Natural killer cell (primary cell): Measurements from ENCODE around the gene OAT. TPM values are rescaled to one million over a fixed set of nuclear protein-coding genes. Genes with fewer than 3 reads are reported as not detected.

ENCODE experiments used
- ATAC-seq, 3 donors: fragments of 150-1000 bp in 2 of 3; fragments of 200-7000 bp in 1 of 3; cut with Tn5 transposase; 1 replicate in 1 of 3; 2 replicates in 2 of 3; pipeline ENCODE4 v1.10.0; 2021; ENCODE audit warnings: mild to moderate bottlenecking in 2 of 3, moderate library complexity in 2 of 3
- DNase-seq, 2 donors: peaks; one replicate each; pipeline versions ENCODE4 v3.0.0 to v3.0.0-alpha.2; 2013 to 2021; ENCODE audit warnings: mixed read lengths in 1 of 2
- H3K27ac ChIP-seq: one replicate; pipeline ENCODE4 v1.5.1; 2013; ENCODE audit warnings: mild to moderate bottlenecking, low read length
- H3K27me3 ChIP-seq: one replicate; pipeline ENCODE4 v1.6.1; 2013; ENCODE audit warnings: low read length; ENCODE audit not compliant: control insufficient read depth, insufficient read depth
- H3K36me3 ChIP-seq: one replicate; pipeline ENCODE4 v1.6.1; 2013; ENCODE audit warnings: low read length; ENCODE audit not compliant: control insufficient read depth, insufficient read depth
- H3K4me1 ChIP-seq: one replicate; pipeline ENCODE4 v1.6.1; 2013; ENCODE audit warnings: low read length; ENCODE audit not compliant: control insufficient read depth, insufficient read depth
- H3K4me3 ChIP-seq: one replicate; pipeline ENCODE4 v1.5.1; 2013; ENCODE audit warnings: low read length
- H3K9me3 ChIP-seq: one replicate; pipeline ENCODE4 v1.6.1; 2013; ENCODE audit warnings: low read length; ENCODE audit not compliant: control insufficient read depth, insufficient read depth
- H3K27ac Mint-ChIP-seq, 2 donors: one replicate each; pipeline ENCODE4 v1.8.0; 2022; ENCODE audit warnings: mild to moderate bottlenecking in 2 of 2, mixed read lengths in 2 of 2, moderate library complexity in 1 of 2
- H3K27me3 Mint-ChIP-seq, 2 donors: one replicate each; pipeline ENCODE4 v1.8.0; 2022; ENCODE audit warnings: low read depth in 2 of 2, mixed read lengths in 2 of 2
- H3K36me3 Mint-ChIP-seq: one replicate; pipeline ENCODE4 v1.8.0; 2022; ENCODE audit warnings: mixed read lengths
- H3K4me1 Mint-ChIP-seq, 2 donors: one replicate each; pipeline ENCODE4 v1.8.0; 2022; ENCODE audit warnings: mixed read lengths in 2 of 2
- H3K4me3 Mint-ChIP-seq: one replicate; pipeline ENCODE4 v1.8.0; 2022; ENCODE audit warnings: mild to moderate bottlenecking, moderate library complexity, mixed read lengths
- H3K9me3 Mint-ChIP-seq, 2 donors: one replicate each; pipeline ENCODE4 v1.8.0; 2022; ENCODE audit warnings: mixed read lengths in 2 of 2
- WGBS: methylation state at CpG from one replicate; pipeline ENCODE4 v1.1.7; 2013; ENCODE audit warnings: missing lambda C conversion rate; ENCODE audit not compliant: insufficient coverage; 5-methylcytosine and 5-hydroxymethylcytosine counted together
- intact Hi-C: fragments of 100-400 bp; cut with micrococcal nuclease; formaldehyde crosslinking; loops from one replicate; pipeline ENCODE4 v1.14.2; 2022
- total RNA-seq, 4 donors: library from RNA; stranded (reverse); fragments of 120-200 nt in 1 of 4; gene quantifications; one replicate each; pipeline versions ENCODE4 v1.2.3 to v1.2.4, GENCODE V29; 2013 to 2022
- TF ChIP-seq, protein P1 (sequence below): fragments of 200-600 bp; IDR thresholded peaks from one replicate; pipeline ENCODE4 v1.8.0; 2022; ENCODE audit warnings: antibody characterized with exemption

Gene OAT
- total RNA-seq, 3 donors from 2014 or later (not counting 1 experiment from before 2014, with no cell fraction given): 35.8 to 60.9 (median 48.4) TPM

DNA sequence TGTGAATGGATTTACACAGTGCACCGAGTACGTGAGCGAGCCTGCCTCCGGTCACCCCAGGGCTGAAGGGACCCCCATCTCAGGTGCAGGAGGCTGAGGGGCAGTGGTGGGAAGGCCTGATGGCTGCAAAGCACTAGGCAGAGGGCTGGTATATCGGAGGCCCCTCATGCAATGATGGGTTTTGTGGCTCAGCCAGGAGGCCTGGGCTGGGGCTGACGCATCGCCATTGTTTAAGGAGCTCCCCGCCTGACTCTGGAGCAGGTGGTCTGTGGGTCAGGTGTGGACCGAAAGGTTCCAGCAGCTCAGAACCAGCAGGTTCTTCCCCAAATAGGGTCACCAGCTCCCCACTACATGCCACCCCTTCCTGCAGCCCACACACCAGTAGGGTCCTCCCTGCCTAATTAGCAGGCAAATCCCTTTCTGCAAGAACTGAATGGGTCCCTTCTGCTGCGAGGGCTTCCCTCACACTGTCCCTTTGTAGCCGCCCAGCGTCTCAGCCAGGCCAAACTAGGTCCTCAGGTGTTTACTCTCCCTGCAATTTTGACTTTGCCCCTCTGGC lies 33.0 kb downstream of the OAT start:
- no peak overlapping the region for H3K27ac ChIP-seq
- Mint-ChIP-seq H3K27me3 (peaks cover 19 to 25% of the 10 kb centered on the region in 2 donors), H3K4me1 (peaks cover 0 to 2% of the 10 kb centered on the region in 2 donors), H3K4me3 (no peak overlapping the region), H3K9me3 (no peaks in the 10 kb centered on the region), H3K36me3 (no peaks in the 10 kb centered on the region), H3K27ac (no peak overlapping the region)
- H3K4me3 ChIP-seq: no peak overlapping the region
- ATAC-seq (no peak), DNase-seq (no peak)
- peaks cover 5% of the 10 kb centered on the region for H3K27me3 ChIP-seq
- TF ChIP-seq, protein P1, sequence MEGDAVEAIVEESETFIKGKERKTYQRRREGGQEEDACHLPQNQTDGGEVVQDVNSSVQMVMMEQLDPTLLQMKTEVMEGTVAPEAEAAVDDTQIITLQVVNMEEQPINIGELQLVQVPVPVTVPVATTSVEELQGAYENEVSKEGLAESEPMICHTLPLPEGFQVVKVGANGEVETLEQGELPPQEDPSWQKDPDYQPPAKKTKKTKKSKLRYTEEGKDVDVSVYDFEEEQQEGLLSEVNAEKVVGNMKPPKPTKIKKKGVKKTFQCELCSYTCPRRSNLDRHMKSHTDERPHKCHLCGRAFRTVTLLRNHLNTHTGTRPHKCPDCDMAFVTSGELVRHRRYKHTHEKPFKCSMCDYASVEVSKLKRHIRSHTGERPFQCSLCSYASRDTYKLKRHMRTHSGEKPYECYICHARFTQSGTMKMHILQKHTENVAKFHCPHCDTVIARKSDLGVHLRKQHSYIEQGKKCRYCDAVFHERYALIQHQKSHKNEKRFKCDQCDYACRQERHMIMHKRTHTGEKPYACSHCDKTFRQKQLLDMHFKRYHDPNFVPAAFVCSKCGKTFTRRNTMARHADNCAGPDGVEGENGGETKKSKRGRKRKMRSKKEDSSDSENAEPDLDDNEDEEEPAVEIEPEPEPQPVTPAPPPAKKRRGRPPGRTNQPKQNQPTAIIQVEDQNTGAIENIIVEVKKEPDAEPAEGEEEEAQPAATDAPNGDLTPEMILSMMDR: no peak
- H3K4me1 ChIP-seq: peaks cover 13% of the 10 kb centered on the region
- intact Hi-C loops: no loop called here
- no peaks in the 10 kb centered on the region for H3K9me3 ChIP-seq
- no peaks in the 10 kb centered on the region for H3K36me3 ChIP-seq
- 91% methylated on average over 12 of the region's 12 CpGs for WGBS

DNA sequence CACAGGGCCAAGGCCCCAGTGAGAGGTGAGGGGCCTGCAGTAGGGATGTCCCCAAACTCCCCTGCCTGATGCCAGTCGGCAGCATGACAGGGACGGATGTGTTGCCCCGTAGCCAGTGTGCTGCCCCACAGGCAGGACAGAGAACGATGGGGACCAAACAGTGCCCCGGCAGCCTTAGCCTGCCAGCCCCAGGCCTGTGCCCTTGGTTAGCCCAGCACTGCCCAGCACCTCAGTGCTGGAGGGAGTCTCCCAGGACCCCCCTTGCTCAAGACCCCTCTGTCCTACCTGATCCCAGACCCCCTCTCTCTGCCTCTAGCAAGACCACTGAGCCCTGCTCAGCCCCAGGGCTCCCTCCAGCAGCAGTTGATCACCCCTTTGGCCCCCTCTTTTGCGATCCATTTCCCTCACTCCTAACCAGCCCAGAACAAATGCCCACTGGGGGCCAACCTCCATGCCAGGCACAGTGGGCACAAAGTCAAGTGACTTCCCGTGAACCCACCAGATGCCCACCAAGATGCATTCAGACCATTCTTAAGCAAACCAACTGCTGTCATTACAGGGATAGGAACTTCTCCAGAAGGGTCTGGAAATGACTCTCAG lies 34.0 kb downstream of the OAT start:
- H3K27me3 ChIP-seq: peaks cover 11% of the 10 kb centered on the region
- Mint-ChIP-seq H3K4me1 (peaks cover 0 to 5% of the 10 kb centered on the region in 2 donors), H3K27me3 (peaks cover 29 to 35% of the 10 kb centered on the region in 2 donors), H3K9me3 (no peaks in the 10 kb centered on the region), H3K27ac (no peak overlapping the region), H3K4me3 (no peak overlapping the region), H3K36me3 (no peaks in the 10 kb centered on the region)
- DNase-seq (no peak), ATAC-seq (no peak)
- no peaks in the 10 kb centered on the region for H3K9me3 ChIP-seq
- WGBS: 92% methylated on average over 7 of the region's 7 CpGs
- intact Hi-C loops: no loop called here
- H3K27ac ChIP-seq: no peak overlapping the region
- H3K4me3 ChIP-seq: no peak overlapping the region
- peaks cover 12% of the 10 kb centered on the region for H3K4me1 ChIP-seq
- H3K36me3 ChIP-seq: no peaks in the 10 kb centered on the region
- TF ChIP-seq, protein P1: no peak

DNA sequence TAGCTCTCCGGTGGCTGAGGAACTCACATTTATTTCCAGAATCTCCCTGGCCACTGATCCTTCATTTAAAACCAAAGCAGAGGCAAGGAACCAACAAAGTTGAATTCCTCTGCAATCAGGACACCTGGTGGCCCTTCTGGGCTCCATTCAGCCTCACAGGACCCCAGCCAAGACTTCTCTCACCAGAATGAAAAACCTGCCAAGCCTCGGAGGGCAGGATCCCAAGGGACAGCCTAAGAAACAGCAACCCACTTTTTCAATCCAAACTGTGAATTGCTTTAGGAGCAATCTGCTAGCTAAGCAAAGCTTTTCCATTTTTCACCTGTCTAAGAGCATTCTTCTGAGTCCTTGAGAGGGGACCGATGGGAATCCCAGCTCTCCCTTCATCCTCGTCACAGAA lies 34.6 kb downstream of the OAT start:
- Histone ChIP-seq H3K4me1 (peaks cover 7% of the 10 kb centered on the region), H3K36me3 (no peaks in the 10 kb centered on the region), H3K27ac (no peak overlapping the region), H3K4me3 (no peak overlapping the region), H3K27me3 (peaks cover 11% of the 10 kb centered on the region), H3K9me3 (no peaks in the 10 kb centered on the region)
- intact Hi-C loops: no loop called here
- Mint-ChIP-seq H3K4me1 (peaks cover 0 to 5% of the 10 kb centered on the region in 2 donors), H3K27ac (no peak overlapping the region), H3K36me3 (no peaks in the 10 kb centered on the region), H3K27me3 (peaks cover 29 to 35% of the 10 kb centered on the region in 2 donors), H3K9me3 (no peaks in the 10 kb centered on the region), H3K4me3 (no peak overlapping the region)
- DNase-seq: no peak
- WGBS: 69% methylated on average over 4 of the region's 4 CpGs
- no peak for ATAC-seq
- TF ChIP-seq, protein P1: no peak

DNA sequence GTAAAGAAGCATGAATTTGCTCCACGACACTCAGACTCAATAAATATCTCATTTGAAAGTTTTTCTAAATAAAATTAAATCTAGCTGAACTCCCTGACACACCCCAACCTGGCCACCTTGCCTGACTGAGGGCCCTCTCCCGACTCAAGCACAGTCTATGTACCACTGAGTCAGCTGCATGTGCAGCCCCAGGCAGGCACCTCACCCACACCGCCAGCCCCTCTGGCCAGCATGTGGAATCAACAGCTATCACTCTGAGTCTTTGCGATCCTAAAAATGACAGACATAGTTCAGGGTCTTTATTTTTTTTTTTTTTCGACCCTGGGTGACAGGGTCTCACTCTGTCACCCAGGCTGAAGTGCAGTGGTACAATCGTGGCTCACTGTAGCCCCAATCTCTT lies 35.2 kb downstream of the OAT start:
- H3K4me1 Mint-ChIP-seq: peaks cover 0 to 5% of the 10 kb centered on the region in 2 donors
- no peaks in the 10 kb centered on the region for H3K9me3 Mint-ChIP-seq
- H3K4me3 Mint-ChIP-seq: no peak overlapping the region
- ATAC-seq (no peak), DNase-seq (no peak)
- intact Hi-C loops: no loop called here
- Histone ChIP-seq H3K4me1 (peaks cover 2% of the 10 kb centered on the region), H3K4me3 (no peak overlapping the region), H3K27ac (no peak overlapping the region), H3K36me3 (no peaks in the 10 kb centered on the region), H3K9me3 (no peaks in the 10 kb centered on the region), H3K27me3 (peaks cover 11% of the 10 kb centered on the region)
- no peaks in the 10 kb centered on the region for H3K36me3 Mint-ChIP-seq
- H3K27ac Mint-ChIP-seq: no peak overlapping the region
- peaks cover 32 to 41% of the 10 kb centered on the region in 2 donors for H3K27me3 Mint-ChIP-seq
- 82% methylated on average over 6 of the region's 6 CpGs for WGBS
- TF ChIP-seq, protein P1: no peak
